Measurements from ENCODE around the gene EVA1B. TPM values are rescaled to one million over a fixed set of nuclear protein-coding genes. Genes with fewer than 3 reads are reported as not detected.

Gene EVA1B
- total and polyA plus RNA-seq, 2 of the 13 experiments (the other 11 are each of a cell fraction or from before 2014, with no cell fraction given) = 3.9 to 6.6 TPM

DNA sequence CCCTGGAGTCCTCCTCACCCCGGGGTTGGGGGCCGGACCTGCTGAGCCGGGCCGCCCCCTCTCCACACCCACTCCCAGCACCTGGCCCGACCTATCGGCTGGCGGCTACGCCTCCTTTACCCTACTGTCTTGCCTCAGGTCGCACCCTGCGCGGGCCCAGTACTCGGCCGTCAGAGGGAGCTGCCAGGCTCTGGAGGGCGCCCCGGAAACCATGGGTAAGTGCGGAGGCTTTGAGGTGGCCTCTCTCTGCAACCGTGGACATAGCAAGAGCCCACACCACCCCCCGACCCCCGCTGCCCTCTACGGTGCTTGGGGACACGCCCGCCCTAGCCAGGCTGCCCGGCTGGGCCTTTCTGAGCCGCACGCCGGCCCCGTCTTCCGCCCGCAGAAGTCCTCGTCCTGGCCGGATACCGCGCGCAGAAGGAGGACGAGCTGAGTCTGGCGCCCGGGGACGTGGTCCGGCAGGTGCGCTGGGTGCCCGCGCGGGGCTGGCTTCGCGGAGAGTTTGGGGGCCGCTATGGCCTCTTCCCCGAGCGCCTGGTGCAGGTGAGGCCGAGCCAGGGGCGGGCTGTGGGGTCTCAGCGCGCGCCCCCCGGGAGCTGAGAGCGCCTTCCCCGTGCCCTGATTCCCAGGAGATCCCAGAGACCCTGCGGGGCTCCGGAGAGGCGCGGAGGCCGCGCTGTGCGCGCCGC lies 17.1 kb downstream of the EVA1B start, which contains the start of gene SH3D21 (continued):
- TF ChIP-seq GABPB1 (CRISPR knock-in tag; IDR thresholded peaks at IDR 0.05) = peak; percentile 60; the same call in 1 of the 2 replicates
- TF ChIP-seq, protein P1, sequence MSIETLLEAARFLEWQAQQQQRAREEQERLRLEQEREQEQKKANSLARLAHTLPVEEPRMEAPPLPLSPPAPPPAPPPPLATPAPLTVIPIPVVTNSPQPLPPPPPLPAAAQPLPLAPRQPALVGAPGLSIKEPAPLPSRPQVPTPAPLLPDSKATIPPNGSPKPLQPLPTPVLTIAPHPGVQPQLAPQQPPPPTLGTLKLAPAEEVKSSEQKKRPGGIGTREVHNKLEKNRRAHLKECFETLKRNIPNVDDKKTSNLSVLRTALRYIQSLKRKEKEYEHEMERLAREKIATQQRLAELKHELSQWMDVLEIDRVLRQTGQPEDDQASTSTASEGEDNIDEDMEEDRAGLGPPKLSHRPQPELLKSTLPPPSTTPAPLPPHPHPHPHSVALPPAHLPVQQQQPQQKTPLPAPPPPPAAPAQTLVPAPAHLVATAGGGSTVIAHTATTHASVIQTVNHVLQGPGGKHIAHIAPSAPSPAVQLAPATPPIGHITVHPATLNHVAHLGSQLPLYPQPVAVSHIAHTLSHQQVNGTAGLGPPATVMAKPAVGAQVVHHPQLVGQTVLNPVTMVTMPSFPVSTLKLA (IDR thresholded peaks at IDR 0.05) = no peak
- TF ChIP-seq PHF20 (CRISPR knock-in tag; IDR thresholded peaks at IDR 0.05) = no peak
- TF ChIP-seq NFRKB (IDR thresholded peaks at IDR 0.05) = no peak
- no peak for TF ChIP-seq RELA (CRISPR knock-in tag; IDR thresholded peaks at IDR 0.05)
- TF ChIP-seq ZBTB3 (CRISPR knock-in tag; IDR thresholded peaks at IDR 0.05; ENCODE audit: borderline replicate concordance, low read depth) = no peak
- TF ChIP-seq MEIS1 (CRISPR knock-in tag; IDR thresholded peaks at IDR 0.05; ENCODE audit: borderline replicate concordance) = no peak; the same call in 1 of the 2 replicates
- no peak for TF ChIP-seq ZNF7 (CRISPR knock-in tag; IDR thresholded peaks at IDR 0.05)
- no peak for TF ChIP-seq FOXC1 (CRISPR knock-in tag; IDR thresholded peaks at IDR 0.05; ENCODE audit: borderline replicate concordance)
- TF ChIP-seq GZF1 (CRISPR knock-in tag; IDR thresholded peaks at IDR 0.05) = 0 out of 2 replicates have a peak, but pooled peaks have one; percentile 27
- TF ChIP-seq NCOR1 (IDR thresholded peaks at IDR 0.05; ENCODE audit: borderline replicate concordance, low read length) = no peak
- TF ChIP-seq, protein P2, sequence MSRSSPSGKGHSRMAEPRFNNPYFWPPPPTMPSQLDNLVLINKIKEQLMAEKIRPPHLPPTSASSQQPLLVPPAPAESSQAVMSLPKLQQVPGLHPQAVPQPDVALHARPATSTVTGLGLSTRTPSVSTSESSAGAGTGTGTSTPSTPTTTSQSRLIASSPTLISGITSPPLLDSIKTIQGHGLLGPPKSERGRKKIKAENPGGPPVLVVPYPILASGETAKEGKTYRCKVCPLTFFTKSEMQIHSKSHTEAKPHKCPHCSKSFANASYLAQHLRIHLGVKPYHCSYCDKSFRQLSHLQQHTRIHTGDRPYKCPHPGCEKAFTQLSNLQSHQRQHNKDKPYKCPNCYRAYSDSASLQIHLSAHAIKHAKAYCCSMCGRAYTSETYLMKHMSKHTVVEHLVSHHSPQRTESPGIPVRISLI (CRISPR knock-in tag; IDR thresholded peaks at IDR 0.05; ENCODE audit: borderline replicate concordance) = no peak
- TF ChIP-seq FOXP1 (IDR thresholded peaks at IDR 0.05) = no peak
- TF ChIP-seq FOXP1 (CRISPR knock-in tag; IDR thresholded peaks at IDR 0.05) = no peak
- TF ChIP-seq ZNF12 (CRISPR knock-in tag; IDR thresholded peaks at IDR 0.05) = no peak
- no peak for TF ChIP-seq ZNF460 (CRISPR knock-in tag; IDR thresholded peaks at IDR 0.05; ENCODE audit: borderline replicate concordance)
- TF ChIP-seq, protein P3, sequence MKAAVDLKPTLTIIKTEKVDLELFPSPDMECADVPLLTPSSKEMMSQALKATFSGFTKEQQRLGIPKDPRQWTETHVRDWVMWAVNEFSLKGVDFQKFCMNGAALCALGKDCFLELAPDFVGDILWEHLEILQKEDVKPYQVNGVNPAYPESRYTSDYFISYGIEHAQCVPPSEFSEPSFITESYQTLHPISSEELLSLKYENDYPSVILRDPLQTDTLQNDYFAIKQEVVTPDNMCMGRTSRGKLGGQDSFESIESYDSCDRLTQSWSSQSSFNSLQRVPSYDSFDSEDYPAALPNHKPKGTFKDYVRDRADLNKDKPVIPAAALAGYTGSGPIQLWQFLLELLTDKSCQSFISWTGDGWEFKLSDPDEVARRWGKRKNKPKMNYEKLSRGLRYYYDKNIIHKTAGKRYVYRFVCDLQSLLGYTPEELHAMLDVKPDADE (CRISPR knock-in tag; IDR thresholded peaks at IDR 0.05) = 0 out of 2 replicates have a peak, but pooled peaks have one; percentile 13
- peak; percentile 0 for TF ChIP-seq TEAD3 (CRISPR knock-in tag; optimal IDR thresholded peaks at IDR 0.05; ENCODE audit: borderline replicate concordance)
- TF ChIP-seq SRSF9 (IDR thresholded peaks at IDR 0.05; ENCODE audit: borderline replicate concordance, insufficient read depth, low read depth, low read length, poor library complexity, severe bottlenecking) = no peak
- TF ChIP-seq ZNF678 (CRISPR knock-in tag; IDR thresholded peaks at IDR 0.05) = peak; percentile 63; the same call in 1 of the 2 replicates
- TF ChIP-seq, protein P4, sequence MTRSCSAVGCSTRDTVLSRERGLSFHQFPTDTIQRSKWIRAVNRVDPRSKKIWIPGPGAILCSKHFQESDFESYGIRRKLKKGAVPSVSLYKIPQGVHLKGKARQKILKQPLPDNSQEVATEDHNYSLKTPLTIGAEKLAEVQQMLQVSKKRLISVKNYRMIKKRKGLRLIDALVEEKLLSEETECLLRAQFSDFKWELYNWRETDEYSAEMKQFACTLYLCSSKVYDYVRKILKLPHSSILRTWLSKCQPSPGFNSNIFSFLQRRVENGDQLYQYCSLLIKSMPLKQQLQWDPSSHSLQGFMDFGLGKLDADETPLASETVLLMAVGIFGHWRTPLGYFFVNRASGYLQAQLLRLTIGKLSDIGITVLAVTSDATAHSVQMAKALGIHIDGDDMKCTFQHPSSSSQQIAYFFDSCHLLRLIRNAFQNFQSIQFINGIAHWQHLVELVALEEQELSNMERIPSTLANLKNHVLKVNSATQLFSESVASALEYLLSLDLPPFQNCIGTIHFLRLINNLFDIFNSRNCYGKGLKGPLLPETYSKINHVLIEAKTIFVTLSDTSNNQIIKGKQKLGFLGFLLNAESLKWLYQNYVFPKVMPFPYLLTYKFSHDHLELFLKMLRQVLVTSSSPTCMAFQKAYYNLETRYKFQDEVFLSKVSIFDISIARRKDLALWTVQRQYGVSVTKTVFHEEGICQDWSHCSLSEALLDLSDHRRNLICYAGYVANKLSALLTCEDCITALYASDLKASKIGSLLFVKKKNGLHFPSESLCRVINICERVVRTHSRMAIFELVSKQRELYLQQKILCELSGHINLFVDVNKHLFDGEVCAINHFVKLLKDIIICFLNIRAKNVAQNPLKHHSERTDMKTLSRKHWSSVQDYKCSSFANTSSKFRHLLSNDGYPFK (CRISPR knock-in tag; IDR thresholded peaks at IDR 0.05; ENCODE audit: borderline replicate concordance) = peak; percentile 61
- TF ChIP-seq NR2F2 (IDR thresholded peaks at IDR 0.05; ENCODE audit: borderline replicate concordance, low read depth) = no peak
- no peak for TF ChIP-seq TGIF2 (CRISPR knock-in tag; IDR thresholded peaks at IDR 0.05)
- TF ChIP-seq ZNF564 (CRISPR knock-in tag; IDR thresholded peaks at IDR 0.05) = no peak
